GM12878 (cell line): Measurements from ENCODE around the gene GALNT18.

ENCODE experiments used
- CHD1 ChIP-seq: IDR thresholded peaks from 2 replicates; pipeline ENCODE4 v1.6.1; 2012; ENCODE audit warnings: low read depth, low read length, improper control_type of control experiment
- CREB1 ChIP-seq: IDR thresholded peaks from 2 replicates; pipeline ENCODE4 v1.6.1; 2012; ENCODE audit warnings: low read depth, mild to moderate bottlenecking, inconsistent platforms
- CTCF ChIP-seq, 3 experiments: IDR thresholded peaks in 2 of 3; conservative IDR thresholded peaks in 1 of 3; 2 replicates each; pipeline ENCODE4 v1.5.1; 2011; ENCODE audit warnings: low read depth in 3 of 3, low read length in 3 of 3, mild to moderate bottlenecking in 3 of 3, control low read depth in 2 of 3, moderate library complexity in 2 of 3, inconsistent platforms in 1 of 3, mixed read lengths in 1 of 3; ENCODE audit not compliant: control insufficient read depth in 2 of 3, insufficient read depth in 1 of 3; ENCODE audit errors: extremely low read depth in 1 of 3
- ETV6 ChIP-seq, 2 experiments: fragments of 450-650 bp in 1 of 2; IDR thresholded peaks in 1 of 2; conservative IDR thresholded peaks in 1 of 2; 2 replicates each; pipeline ENCODE4 v1.6.1; 2014; ENCODE audit warnings: antibody characterized with exemption in 1 of 2, borderline replicate concordance in 1 of 2, low read depth in 1 of 2, mild to moderate bottlenecking in 1 of 2, moderate library complexity in 1 of 2
- EZH2 ChIP-seq: IDR thresholded peaks from 2 replicates; pipeline ENCODE4 v1.6.1; 2012; ENCODE audit warnings: low read depth, mild to moderate bottlenecking, control low read depth, inconsistent platforms, low read length, borderline replicate concordance; ENCODE audit not compliant: control insufficient read depth
- PKNOX1 ChIP-seq: fragments of 450-650 bp; IDR thresholded peaks from 2 replicates; pipeline ENCODE4 v1.6.1; 2016; ENCODE audit warnings: mild to moderate bottlenecking
- POLR2A ChIP-seq: IDR thresholded peaks from 2 replicates; pipeline ENCODE4 v1.6.1; 2011; ENCODE audit warnings: low read depth, mild to moderate bottlenecking, low read length
- SRF ChIP-seq, 2 experiments: IDR thresholded peaks; 2 replicates each; pipeline ENCODE4 v1.6.1; 2011; ENCODE audit warnings: low read depth in 2 of 2, low read length in 2 of 2, mild to moderate bottlenecking in 1 of 2, moderate library complexity in 1 of 2
- TCF12 ChIP-seq: IDR thresholded peaks from 2 replicates; pipeline ENCODE4 v1.6.1; 2011; ENCODE audit warnings: low read depth, mild to moderate bottlenecking, low read length

GRCh38 chr11:11387622-11388305 lies 234.0 kb downstream of the GALNT18 start:
- TF ChIP-seq CREB1 (no peak), POLR2A (no peak), PKNOX1 (no peak), EZH2 (no peak), CTCF (IDR thresholded peaks at IDR 0.05 in 2 of 3, conservative IDR thresholded peaks at IDR 0.05 in 1 of 3; ENCODE audit: control insufficient read depth in 2 of 3, extremely low read depth in 1 of 3, insufficient read depth in 1 of 3, low read depth in 3 of 3, low read length in 3 of 3) (no peak), TCF12 (no peak), ETV6 (conservative IDR thresholded peaks at IDR 0.05 in 1 of 2, IDR thresholded peaks at IDR 0.05 in 1 of 2; ENCODE audit: borderline replicate concordance in 1 of 2, low read depth in 1 of 2) (no peak), CHD1 (no peak), SRF (IDR thresholded peaks at IDR 0.05; ENCODE audit: low read depth in 2 of 2, low read length in 2 of 2) (no peak)
